Measurements from ENCODE around the gene MYH11. TPM values are rescaled to one million over a fixed set of nuclear protein-coding genes. Genes with fewer than 3 reads are reported as not detected.

MYH11 gene
- 0.03 TPM in 2 replicates for total RNA-seq (2014; rRNA removed; shearing (Covaris generic))
- 0.01 TPM in 1 of 2 replicates, not detected in the other for polyA plus RNA-seq (2015; cell fraction: cytosol; rRNA removed)
- polyA plus RNA-seq (2015; cell fraction: nucleus; rRNA removed), result not detected in 2 replicates

DNA sequence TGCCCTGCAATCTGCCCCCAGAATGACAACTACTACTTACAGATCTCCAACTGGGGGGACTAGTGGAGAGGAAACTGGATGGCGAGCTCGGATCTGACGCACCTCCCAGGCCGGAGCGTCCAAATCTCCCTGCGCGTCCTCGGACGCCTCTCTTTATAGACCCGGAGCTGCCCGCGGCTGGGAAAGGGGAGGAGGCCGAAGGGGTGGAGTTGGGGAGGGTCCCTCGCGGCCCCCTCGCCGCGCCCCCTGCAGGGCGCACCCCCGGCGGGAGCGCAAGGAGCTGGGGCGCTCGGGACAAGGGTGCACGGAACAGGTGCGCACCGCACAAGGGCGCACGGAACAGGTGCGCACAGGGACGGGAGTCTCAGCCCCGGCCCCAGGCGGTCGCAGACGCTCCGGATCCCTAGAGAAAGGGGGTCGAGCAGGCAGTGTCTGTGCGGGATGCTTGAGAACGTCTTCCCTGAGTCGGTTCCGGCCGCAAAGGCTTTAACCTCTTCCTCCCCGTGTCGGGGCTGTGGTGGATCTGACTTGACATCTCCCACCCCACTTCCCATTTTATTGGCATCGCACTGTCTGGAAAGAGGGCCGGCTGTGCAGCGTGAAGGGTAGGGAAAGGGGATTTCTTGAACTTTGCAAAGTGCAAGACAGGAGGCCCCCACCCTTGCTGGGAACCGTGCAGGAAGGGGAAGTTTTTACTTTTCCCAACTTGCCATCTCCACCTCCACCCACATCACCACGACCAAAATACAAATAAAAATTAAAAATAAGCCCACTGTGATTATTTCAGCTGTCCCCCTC lies at the start of gene MYH11:
TSS of gene MYH11 (minus strand) at position 128 of the 798 bp plus-strand sequence. CDS start 18,776 bp downstream, outside the sequence.
- DNase-seq (ENCODE audit: low read depth), result no peak

DNA sequence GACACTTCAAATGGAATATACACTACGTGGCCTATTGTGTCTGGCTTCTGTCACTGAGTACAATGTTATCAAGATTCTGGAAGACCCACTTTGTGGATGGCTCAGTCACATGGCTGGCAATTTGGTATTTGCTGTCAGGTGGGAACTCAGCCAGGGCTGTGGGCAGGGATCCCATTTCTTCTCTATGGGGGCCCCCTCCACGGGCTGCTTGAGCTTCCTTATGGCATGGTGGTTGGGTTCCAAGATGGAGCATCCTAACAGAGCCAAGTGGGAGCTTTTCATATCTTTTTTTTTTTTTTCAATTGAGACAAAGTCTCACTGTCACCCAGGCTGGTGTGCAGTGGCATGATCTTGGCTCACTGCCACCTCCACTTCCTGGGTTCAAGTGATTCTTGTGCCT lies 49.6 kb upstream of the MYH11 start:
- no peak for DNase-seq (ENCODE audit: low read depth)

DNA sequence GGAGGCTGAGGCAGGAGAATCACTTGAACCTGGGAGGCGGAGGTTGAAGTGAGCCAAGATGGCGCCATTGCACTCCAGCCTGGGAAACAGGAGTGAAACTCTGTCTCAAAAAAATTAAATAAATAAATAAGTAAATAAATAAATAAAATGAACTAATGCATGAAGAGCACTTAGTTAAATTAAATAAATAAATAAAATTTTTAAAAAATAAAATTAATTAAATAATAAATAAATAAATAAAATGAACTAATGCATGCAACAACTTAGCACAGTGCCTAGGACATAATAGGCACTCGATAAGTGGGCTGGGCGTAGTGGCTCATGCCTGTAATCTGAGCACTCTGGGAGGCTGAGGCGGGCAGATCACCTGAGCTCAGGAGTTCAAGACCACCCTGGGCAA lies 47.1 kb upstream of the MYH11 start:
- no peak for DNase-seq (ENCODE audit: low read depth)

DNA sequence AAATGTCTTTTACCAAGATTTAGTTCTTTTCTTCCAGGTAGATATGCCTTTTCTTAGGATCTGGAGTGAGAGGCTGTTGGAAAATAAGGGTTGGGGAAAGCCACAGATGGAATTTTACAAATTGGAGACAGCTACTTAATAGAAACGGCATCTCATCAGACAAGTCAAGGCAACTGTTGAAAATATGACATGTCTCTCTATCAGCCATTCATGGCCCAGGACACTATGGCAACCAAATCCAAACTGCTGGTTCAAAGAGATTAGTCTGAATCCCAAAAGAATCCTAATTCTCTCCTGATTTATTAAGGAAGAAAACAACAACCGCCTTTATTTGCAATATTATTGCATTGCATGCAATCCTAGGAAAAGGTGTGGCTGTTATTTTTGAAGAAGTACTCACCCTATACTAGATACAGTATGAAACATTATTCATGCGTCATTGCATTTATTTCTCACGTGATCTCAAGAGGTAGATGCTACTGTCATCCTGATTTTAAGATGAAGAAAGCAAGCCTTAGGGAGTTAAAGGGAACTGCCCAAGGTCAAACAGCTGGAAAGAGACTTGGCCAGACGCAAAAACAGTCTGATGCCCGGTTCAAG lies 44.2 kb upstream of the MYH11 start:
- no peak for DNase-seq (ENCODE audit: low read depth)

DNA sequence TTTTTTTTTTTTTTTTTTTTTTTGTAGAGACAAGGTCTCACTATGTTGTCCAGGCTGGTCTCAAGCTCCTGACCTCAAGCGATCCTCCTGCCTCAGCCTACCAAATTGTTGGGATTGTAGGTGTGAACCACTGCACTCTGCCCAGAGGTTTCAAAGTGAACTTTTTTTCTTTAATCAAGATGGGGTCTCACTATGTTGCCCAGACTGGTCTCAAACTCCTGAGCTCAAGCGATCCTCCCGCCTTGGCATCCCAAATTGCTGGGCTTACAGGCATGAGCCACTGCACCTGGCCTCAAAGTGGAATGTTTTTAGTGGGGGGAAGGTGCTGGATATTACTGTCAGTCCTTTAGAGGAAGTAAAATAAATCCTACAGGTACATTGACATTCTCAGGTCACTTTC lies 43.5 kb upstream of the MYH11 start:
- DNase-seq (ENCODE audit: low read depth), result no peak

DNA sequence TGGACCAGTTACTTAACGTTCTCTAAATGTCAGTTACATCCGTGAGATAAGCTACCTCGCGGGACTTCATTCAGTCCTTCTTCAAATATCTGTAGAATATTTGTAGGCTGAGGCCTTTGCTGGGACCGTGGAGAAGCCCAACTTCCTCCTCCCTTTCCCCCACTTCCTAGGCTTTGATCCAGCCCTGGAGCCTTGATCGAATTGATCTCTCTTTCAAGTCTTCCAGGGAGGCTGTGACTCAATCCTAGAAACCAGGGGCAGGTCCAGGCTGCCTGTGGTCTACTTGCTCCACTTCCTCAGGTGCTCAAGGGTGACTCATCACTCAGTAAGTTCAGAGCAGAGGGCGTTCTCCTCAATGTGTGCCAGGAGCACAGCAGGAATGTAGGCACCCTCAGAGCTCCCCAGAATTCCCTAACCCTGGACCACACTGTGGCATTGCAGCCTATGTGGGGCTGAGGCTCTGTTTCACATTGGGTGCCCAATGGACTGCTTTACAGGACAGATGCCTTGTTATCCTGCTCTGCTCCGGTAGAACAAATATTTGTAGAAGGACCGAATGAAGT lies 42.8 kb upstream of the MYH11 start:
- peak; percentile 98 for DNase-seq (ENCODE audit: low read depth)

DNA sequence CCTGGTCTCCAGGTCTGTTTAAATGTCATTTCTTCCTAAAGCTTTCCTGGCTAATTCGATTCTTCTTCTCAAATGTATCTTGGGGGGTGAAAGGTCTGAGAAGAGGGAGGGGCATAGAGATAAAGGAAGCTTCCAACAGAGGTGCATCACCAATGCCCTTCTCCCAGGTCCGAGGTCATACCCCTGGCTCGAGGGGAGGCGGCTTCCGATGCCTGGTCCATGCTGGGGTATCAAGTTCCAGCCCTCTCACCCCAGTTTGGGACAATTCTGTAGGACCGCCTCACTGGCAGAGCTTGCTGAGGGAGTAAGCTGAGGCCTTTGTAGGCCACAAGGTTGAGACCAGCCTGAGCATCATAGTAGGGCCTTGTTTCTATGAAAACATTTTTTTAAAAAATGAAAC lies 41.8 kb upstream of the MYH11 start:
- DNase-seq (ENCODE audit: low read depth), result no peak

DNA sequence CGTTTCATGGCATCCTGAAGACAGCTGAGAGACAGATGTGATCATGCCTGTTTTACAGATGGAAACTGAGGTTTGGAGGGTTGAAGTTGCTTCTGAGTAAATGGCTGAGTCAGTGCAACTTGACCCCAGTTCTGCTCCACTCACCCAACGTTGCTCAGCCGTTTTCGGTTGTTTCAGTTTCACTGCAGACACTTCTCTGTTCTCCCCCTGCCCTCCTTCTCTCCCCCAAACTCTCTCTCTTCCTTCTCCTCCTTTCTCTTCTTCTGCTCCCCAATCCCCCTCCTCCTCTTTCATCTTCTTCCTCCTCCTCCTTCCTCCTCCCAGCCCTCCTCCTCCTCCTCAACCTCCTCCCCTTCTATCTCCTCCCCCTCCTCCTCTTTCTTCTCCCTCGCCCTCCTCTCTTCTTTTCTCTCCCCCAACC lies 41.0 kb upstream of the MYH11 start:
- peak; percentile 56 for DNase-seq (ENCODE audit: low read depth)

DNA sequence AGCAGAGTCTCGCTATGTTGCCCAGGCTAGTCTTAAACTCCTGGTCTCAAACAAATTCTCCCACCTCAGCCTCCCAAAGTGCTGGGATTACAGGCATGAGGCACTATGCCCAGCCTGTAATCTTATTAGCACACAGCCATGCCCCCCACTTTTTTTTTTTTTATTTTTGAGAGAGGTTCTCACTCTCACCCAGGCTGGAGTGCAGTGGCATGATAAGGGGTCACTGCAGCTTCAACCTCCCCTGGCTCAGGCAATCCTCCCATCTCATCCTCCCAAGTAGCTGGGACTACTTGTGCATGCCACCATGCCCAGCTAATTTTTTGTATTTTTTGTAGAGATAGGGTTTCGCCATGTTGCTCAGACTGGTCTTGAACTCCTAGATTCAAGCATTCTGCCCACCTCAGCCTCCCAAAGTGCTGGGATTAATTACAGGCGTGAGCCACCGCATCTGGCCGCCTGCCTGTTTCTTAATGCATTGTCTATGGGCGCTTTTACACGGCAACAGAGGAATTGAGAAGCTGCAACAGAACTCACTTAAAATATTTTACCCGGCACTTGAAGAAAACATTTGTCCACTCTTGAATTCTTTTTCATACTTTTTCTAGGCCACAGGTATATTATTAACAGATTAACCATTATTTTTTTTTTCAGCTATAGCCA lies 40.4 kb upstream of the MYH11 start:
- DNase-seq (ENCODE audit: low read depth), result no peak

DNA sequence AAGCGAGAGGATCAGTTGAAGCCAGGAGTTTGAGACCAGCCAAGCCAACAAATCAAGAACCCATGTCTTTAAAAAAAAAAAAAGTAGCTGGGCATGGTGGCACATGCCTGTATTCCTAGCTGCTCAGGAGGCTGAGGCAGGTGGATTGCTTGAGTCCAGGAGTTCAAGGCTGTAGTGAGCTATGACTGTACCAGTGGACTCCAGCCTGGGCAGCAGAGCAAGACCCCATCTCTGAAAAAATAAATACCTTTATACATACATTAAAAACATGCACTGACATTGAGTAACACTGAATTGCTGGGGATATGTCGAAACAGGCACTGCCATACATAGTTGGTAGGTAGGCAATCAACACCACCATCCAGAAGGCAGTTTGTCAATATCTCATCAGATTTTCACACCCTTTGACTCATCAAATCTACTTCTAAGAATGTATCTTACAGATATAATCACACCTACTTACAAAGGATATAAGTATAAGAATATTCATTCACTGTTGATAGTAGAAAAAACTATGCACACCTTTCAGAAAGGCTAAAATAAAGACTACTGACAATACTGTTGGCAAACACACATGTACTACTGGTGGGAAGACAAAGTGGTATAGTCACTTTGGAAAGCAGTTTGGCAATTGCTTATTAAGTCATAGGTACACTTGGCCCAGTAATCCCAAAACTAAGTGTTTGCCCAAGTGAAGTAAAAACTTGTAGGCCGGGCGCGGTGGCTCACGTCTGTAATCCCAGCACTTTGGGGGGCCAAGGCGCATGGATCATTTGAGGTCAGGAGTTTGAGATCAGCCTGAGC lies 37.9 kb upstream of the MYH11 start:
- DNase-seq (ENCODE audit: low read depth), result no peak

DNA sequence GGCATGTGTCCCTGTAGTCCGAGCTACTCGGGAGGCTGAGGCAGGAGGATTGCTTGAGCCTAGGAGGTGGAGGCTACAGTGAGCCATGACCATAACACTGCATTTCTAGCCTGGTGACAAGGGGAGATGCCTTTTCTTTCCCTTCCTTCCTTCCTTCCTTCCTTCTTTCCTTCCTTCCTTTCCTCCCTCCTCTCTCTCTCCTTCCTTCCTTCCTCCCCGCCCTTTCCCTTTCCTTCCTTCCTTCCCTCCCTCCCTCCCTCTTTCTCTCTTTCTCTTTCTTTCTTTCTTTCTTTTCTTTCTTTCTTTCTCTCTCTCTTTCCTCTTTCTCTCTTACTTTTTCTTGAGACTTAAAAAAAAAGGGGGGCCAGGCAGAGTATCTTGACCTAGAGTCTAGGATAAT lies 34.7 kb upstream of the MYH11 start:
- DNase-seq (ENCODE audit: low read depth), result no peak

DNA sequence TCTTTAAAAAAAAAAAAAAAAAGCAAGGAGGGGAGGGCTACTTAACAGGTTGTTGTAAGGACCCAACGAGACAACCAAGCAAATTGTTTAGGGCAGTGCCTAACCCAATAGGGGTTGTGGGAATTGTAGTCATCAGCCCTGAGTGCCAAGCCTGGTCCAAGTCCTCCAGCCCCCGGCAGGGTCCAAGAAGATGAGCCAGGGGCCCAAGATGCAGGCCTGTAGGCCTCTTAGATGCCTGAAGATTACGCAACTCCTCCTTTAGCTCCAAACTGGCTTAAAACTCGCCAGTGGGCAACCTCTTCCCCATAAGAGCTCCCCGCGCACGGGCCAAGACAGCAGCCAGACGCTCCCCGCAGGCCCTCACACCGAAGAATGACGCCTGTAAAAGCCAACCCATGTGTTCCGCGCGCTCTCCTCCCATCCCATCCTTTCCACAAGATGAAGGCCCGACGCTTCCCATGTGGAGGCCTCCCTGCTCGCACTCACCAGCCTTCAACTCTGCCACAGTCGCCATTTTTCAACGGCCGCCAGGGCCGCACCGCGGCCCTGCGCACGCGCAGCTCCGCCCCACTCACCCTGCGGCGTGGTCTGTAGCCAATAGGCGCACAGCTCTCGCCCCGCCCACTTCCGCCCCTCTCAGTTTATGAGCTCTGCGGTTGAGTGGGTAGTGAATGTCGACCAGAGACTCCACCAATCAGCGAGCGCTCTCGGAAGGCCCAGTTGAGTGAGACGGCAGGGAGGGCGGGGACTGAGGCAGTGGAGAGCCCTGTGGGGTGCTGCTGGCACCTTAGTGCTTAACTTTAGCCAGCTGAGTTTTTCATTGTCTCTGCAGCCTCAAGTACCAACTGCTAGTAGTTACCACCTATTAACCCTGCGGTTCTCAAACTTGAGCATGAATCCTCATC lies 31.5 kb upstream of the MYH11 start, which contains the start of gene CEP20:
TSS of gene CEP20 (minus strand) at position 532 of the 905 bp plus-strand sequence. CDS start at position 514, 18 bp downstream.
- peak; percentile 98 for DNase-seq (ENCODE audit: low read depth)

DNA sequence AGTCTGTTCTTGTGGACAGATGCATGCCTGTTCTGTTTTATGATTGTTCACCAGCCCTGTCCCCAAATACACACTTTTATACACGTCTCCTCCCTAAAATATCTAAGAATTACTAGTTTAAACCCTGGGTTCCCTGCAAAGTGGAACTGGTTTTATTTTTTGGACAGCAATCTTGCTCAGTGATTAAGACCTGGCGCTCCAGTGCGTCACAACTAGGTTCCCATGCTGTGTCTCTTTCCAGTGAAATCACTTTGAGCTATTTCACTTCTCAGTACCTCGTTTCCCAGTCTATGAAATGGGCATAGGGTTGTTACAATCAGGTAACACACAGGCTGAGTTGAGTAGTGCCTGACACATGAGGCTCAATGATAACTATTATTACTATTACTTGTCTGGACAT lies 30.5 kb upstream of the MYH11 start:
- DNase-seq (ENCODE audit: low read depth), result no peak

DNA sequence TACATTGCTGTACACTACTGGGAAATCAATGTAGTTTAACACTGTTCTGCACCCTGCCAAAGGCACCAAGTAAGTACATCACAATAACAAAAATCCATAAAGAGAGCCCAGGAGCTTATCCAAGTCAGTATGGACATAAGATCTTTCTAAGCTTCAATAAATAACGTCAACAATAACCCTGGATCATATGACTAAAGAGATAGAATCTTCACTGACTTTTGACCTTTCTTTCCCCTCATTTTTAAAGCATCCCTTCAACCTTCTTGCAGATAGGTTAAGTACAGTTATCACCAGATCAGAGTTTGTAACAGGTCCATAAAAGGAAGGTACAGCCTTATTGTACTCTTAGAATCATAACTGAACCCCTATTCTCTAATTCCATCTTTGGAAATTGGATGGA lies 29.2 kb upstream of the MYH11 start:
- DNase-seq (ENCODE audit: low read depth), result no peak

DNA sequence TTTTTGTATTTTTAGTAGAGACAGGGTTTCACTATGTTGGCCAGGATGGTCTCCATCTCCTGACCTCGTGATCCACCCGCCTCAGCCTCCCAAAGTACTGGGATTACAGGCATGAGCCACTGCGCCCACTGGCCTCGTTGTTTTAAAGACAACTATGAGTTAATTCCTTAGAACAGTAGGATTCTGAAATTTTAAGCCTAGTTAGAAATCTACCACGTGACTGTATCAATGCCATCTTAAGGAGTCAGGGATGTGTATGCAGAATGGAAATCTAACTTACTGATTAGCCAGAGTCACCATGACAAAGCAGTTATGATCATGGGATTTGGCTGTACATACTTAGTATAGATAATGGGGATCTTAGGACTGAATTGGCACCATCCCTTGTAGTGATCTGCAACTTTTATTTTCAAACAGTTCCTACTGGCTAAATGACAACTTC lies 28.8 kb upstream of the MYH11 start:
- DNase-seq (ENCODE audit: low read depth), result no peak

DNA sequence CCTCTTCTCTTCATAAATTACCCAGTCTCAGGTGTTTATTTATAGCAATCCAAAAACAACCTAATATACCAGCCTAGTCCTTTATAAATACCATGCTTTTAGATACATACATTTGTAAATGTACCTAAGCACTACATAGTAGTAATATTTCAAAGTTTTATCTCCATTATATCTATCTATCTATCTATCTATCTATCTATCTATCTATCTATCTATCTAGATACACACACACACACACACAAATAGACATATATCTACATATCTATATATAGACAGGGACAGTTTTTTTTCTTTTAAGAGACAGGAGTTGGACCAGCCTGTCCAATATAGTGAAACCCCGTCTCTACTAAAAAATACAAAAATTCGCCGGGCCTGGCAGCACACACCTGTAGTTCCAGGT lies 25.7 kb upstream of the MYH11 start:
- no peak for DNase-seq (ENCODE audit: low read depth)

DNA sequence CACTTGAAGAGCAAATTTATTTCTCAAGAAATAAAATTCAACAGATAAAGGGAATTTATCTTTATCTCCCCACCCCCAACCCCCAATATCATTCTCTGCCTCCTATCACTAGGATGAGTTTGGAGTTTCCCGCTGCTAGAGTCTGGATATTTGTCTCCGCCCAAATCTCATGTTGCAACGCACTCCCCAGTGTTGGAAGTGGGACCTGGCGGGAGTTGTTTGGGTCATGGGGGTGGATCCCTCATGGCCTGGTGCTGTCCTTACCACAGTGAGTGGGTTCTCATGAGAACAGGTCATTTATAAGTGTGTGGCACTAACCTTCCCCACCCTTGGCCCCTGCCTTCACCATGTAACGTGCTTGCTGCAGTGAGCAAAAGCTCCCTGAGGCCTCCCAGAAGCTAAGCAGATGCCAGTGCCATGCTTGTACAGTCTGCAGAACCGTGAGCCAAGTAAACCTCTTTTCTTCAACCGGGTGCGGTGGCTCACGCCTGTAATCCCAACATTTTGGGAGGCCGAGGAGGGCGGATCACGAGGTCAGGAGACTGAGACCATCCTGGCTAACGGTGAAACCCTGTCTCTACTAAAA lies 25.1 kb upstream of the MYH11 start:
- no peak for DNase-seq (ENCODE audit: low read depth)

DNA sequence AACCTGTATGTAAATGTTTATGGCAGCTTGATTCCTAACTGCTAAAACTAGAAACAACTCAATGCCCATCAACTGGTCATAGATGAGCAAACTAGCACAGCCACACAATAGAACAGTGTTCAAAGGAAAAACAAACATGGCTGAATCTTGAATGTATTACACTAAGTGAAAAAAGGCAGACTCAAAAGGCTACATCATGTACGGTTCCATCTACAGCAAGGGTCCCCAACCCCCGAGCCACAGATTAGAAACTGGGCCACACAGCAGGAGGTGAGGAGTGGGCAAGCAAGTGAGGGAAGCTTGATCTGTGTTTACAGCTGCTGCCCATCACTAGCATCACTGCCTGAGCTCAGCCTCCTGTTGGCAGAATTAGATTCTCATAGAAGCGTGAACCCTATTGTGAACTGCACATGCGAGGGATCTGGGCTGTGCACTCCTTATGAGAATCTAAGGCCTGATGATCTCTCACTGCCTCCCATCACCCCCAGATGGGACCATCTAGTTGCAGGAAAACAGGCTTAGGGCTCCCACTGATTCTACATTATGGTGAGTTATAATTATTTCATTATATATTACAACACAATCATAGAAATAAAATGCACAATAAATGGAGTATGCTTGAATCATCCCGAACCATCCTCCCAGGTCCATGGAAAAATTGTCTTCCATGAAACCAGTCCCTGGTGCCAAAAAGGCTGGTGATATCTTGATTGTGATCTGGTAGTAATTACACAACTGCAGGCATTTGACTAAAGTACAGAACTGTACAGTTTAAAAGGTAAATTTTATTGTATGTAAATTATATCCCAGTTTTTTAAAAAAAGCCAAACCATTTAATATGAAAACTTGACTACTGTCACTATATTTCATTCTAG lies 23.8 kb upstream of the MYH11 start:
- no peak for DNase-seq (ENCODE audit: low read depth)
